GM18868 (cell line): ENCODE results near the gene RXFP3.
"Not testable (repeated sequence)": the region's sequence is repeated elsewhere in the genome, so short reads cannot be mapped to it uniquely, and the experiment has no call there.

Source experiments
- ATAC-seq: cut with Tn5 transposase; IDR thresholded peaks from one replicate; pipeline ENCODE4 v1.9.1; 2021; ENCODE audit warnings: mild to moderate bottlenecking, moderate library complexity; ENCODE audit not compliant: unreplicated experiment

The RXFP3 gene

GRCh38 chr5:33934176-33934575 is 2.0 kb upstream of the RXFP3 start:
- ATAC-seq: peak; percentile 29

DNA sequence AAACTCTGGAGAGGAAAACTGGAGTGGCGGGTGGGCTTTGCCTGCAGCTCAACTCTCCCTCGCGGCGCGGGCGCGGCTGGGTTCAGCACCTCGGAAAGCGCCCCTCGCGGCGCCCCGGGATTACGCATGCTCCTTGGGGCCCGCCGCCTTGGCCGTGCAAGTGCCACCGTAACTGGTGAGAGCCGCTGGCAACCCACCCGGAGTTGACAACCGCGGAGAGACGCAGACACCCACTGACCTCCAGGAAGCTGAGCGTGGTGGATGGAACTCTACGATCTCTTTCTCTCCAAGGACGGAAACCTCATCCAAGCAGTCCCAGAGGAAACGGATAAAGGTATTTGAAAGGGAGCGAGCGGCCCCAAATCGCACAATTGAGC is 194 bp upstream of the RXFP3 start:
- peak; percentile 33 for ATAC-seq

DNA sequence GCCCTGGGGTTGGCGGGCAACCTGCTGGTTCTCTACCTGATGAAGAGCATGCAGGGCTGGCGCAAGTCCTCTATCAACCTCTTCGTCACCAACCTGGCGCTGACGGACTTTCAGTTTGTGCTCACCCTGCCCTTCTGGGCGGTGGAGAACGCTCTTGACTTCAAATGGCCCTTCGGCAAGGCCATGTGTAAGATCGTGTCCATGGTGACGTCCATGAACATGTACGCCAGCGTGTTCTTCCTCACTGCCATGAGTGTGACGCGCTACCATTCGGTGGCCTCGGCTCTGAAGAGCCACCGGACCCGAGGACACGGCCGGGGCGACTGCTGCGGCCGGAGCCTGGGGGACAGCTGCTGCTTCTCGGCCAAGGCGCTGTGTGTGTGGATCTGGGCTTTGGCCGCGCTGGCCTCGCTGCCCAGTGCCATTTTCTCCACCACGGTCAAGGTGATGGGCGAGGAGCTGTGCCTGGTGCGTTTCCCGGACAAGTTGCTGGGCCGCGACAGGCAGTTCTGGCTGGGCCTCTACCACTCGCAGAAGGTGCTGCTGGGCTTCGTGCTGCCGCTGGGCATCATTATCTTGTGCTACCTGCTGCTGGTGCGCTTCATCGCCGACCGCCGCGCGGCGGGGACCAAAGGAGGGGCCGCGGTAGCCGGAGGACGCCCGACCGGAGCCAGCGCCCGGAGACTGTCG is 976 bp downstream of the RXFP3 start:
- ATAC-seq: no peak

DNA sequence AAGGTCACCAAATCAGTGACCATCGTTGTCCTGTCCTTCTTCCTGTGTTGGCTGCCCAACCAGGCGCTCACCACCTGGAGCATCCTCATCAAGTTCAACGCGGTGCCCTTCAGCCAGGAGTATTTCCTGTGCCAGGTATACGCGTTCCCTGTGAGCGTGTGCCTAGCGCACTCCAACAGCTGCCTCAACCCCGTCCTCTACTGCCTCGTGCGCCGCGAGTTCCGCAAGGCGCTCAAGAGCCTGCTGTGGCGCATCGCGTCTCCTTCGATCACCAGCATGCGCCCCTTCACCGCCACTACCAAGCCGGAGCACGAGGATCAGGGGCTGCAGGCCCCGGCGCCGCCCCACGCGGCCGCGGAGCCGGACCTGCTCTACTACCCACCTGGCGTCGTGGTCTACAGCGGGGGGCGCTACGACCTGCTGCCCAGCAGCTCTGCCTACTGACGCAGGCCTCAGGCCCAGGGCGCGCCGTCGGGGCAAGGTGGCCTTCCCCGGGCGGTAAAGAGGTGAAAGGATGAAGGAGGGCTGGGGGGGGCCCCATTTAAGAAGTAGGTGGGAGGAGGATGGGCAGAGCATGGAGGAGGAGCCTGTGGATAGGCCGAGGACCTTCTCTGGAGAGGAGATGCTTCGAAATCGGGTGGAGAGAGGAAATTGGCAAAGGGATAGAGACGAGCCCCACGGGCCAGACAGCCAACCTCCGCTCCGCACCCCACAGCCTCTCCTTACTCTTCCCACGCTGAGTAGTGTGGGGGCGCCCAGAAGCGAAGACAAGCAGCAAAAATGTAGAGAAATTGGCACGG is 1.7 kb downstream of the RXFP3 start:
- no peak for ATAC-seq

DNA sequence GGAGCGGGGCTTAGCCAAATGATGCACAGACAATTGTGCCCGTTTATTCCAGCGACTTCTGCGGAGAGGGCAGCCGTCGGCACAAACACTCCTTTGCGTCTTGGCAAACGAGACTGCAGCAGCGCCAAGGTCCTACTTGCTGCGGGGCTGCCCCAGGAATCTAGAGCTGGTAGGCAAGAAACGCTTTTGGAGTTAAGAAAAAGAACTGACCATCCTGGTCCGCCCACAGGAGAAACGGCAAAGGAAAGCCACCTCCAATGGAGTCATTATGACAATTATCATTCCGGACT is 2.3 kb downstream of the RXFP3 start:
- ATAC-seq: no peak

GRCh38 chr5:33938881-33939280 is 2.7 kb downstream of the RXFP3 start:
- ATAC-seq: no peak

DNA sequence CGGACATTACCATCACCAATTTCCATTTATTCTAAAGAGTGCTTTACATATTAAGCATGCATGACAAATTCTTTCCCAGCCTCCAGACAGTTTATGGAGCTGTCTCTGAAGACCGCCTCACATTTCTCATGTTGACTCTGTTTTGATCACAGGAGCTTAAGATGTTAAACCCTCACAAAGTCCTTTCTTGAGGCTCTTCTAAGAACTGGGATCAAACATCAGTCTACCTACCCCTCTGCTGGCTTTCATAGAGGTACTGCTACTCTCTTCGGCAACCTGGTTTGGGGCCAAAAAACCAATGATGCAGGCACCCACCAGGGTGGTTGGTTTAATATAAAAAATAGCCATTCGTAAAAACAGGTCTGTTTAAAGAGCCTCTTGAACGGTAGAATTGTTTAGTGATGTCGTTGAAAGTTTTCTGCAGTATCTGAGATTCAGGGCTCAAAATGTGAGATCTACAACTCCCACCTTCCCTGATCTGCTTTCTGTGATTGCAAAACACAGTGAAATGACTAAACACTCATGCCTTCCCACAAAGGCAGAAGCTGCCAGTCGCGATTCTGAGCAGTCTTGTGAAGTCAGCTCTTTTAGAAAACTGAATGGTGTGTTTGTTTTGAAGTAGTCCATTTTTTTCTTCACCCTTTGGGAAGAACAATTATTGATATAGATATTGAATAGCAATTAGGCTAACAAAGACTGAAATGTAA is 3.5 kb downstream of the RXFP3 start:
- no peak for ATAC-seq

DNA sequence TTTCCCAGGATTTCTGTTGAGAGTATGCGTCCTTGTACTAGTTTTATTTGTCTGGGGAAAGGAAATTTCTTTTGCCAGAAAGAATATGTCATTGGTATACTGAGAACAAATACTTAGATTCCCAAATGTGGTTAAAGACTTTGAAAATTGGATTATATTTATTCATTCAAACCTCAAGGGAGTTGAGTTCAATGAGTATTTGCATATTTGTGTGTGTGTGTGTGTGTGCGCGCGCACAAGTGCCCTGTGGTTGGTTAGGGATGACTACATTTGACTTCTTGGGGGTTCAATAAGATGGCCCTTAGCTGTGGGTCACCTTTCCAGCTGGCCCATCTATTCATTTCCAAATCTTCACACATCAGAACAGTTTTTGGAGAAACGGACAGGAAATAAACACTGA is 4.9 kb downstream of the RXFP3 start:
- no peak for ATAC-seq

DNA sequence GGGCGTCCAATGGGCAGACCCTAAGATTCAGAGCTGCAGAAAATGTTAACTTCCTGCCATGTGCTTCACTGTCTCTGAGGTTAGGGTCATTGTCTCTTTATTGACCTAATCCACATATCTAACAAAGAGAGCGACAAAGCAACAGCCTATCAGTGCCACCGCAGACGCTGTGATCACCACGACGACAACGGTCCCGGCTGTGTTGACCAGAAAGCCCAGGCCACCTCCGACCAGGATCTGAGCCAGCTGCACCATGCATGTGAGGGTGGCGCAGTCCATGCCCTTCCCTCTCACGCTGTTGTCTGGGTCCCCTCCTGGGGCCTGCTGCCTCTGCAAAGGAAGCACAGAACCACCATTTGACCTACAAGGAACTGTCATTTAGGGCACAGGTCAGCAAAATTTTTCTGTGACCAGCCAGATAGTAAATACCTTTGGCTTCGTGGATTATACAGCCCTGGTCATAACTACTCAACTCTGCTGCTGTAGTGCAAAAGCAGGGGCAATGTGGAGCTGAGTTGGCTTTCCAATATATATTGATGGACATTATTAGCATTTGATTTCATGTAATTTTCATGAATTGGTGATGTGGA is 8.5 kb downstream of the RXFP3 start:
- ATAC-seq: no peak

DNA sequence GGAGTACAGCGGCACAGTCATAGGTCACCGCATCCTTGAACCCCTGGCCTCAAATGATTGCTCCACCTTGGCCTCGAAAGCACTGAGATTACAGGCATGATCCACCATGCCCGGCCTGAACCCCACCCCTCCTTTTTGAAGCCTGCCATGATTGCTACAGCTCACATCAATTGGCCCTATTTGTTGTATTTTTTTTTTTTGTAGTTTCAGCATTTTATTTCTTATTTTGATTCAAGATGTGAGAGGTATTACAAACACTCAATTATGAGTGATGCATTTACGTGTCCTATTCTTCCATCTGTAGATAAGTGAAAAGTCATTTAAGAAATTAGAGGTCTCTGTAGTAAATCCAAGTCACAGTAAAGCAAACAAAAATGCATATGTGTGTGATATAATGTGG is 16.0 kb downstream of the RXFP3 start:
- ATAC-seq: not testable (repeated sequence)

GRCh38 chr5:33957577-33958150 is 21.5 kb downstream of the RXFP3 start:
- ATAC-seq: no peak

DNA sequence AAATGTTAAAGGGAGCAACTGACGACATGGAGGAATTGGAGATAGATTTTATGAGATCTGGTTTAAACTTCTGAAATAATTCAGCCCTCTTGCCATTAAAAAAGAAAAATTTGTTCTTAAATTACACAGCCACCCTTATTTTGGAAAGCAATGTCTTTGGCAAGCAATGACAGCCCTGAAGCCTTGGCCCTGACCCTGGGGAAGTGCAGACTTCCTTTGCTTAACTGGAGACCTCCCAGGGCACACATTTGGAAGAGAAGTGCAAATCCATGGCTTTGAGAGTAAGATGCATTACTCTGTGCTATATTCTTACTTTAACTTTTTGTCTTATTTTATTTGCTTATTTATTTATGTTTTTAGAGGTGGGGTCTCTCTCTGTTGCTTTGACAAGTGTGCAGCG is 22.0 kb downstream of the RXFP3 start:
- ATAC-seq: no peak

- ATAC-seq: peak; percentile 58
These were observed 28.0 kb downstream of the RXFP3 start for GRCh38 chr5:33964132-33964700.

- ATAC-seq: no peak
These were observed 30.6 kb downstream of the RXFP3 start for GRCh38 chr5:33966805-33967204.

DNA sequence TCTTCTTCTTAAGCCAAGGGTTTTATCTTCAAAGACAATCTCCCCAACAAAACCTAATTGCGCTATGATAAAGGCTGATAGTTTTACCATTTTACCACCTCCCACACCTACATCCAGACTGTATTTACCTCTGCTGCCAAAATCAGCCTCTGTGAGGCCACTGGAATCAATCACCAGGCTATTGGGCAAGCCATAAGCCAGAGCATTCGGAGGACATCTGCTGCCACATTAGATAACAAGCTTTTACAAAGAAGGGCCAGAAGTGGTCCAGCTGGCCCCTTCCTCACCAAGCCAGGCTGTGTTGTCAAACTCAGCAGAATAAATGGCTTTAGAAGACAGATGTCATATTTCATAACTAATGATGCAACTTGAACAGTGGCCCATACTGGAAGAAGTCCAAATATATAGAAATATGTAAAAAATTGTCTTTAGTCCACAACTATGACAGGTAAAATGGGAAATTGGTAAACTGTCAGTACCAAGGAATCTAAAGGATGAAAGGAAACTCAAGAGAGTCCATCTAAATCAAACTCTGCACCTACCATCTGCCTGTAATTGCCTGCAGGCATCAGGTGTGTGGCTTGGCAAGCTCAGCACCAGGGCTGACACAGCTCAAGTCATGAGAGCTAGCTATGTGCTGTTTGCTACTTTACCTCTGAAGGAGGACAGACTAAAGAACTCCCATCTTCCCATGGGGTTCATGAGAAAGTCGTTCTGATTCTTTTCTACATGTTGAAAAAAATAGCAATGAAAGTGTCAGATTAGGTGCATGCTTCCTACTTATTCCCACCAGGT is 32.2 kb downstream of the RXFP3 start:
- ATAC-seq: no peak

GRCh38 chr5:33969572-33970452 is 33.6 kb downstream of the RXFP3 start:
- peak; percentile 74 for ATAC-seq

- peak; percentile 62 for ATAC-seq
These were observed 37.1 kb downstream of the RXFP3 start for GRCh38 chr5:33973271-33973670.

DNA sequence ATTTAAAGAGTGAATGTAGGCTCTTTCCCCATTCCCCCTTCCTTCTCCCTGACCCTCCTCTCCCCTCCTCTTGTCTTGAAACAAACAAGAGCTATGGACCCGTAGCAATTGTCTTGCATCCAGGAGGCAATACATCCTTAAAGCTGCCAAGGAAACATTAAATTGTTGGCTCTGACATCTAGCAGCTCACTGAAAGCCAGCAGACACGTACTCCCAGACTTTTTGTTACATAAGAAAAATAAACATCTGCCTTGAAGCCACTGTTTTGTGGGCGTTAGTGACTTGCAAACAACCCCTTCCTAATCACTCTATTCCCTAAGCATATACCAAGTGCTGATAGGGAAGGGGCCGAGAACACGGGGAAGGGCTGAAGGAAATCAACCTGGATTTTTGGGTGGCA is 39.7 kb downstream of the RXFP3 start:
- no peak for ATAC-seq

DNA sequence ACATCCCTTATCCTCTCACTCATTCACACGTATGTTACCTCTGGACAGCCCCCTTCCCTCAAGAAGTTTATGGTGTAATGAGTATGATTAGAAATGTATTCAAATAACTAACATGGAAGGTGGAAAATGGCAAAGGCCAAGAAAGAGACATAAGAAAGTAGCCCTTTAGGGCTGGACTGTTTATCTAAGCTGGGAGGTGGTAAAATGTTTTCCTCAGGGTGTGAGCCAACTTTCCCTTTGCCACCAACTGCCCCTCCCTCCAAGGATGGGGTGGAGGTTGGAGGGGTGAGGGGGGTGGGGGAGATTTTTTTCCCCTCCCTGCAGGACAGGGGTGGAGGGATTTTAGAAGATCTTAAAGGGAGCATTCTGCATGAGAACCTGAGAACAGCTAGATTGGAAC is 40.1 kb downstream of the RXFP3 start:
- ATAC-seq: no peak
